Right kidney (tissue), 1 donor: ENCODE measurements around the gene RNF169.
"Not testable (repeated sequence)": the region's sequence is repeated elsewhere in the genome, so short reads cannot be mapped to it uniquely, and the experiment has no call there.

ENCODE experiments used
- DNase-seq: peaks from one replicate; pipeline ENCODE4 v3.0.0-alpha.2; 2016

The RNF169 gene

DNA sequence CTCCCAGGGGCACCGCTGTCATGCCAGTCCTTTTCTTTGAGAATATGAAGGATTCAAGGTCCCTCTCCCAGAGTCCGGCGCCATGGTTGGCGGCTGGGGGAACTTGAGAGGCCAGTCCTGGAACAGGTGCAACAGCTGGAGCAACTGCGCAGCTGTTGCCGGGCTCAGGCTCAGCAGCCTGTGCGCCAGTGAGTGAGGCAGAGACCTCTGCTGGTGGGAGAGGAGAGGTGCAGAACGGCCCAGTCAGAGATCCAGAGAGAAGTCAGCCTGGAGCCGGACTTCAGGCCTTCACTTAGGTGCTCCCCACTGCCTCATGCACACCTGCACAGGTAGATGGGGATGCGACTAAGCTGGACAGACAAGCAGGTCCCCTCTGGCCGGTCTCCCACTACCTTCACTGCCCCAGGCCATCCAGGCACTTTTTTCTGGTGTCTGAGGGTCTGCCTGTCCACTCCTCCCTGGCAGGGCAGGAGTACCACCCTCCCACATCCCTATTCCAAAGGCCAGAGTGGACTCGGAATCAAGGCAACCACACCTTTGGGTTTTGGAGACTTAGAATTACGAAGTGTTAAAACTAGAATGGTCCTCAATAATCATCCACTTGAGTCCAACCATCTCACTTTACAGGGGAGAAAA is 22.0 kb upstream of the RNF169 start:
- peak; percentile 52 for DNase-seq

DNA sequence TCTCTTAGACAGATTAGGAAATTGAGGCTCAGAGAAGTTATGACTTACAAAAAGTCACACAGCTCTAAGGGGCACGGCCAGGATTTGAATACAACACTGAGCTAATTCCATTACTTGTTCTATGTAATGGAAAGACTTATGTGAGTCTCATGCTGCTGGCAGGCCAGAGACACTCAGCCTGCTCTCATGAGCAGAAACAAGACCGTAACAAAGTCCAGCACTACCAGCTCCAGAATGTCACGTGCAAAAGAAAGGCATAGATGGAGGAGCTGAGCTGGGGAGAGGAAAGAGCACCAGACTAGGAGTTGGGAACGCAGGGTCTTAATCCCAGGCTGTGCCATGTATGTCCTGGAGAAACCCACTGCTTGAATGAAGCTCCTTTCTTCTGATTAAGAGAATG is 19.3 kb upstream of the RNF169 start:
- DNase-seq: no peak

DNA sequence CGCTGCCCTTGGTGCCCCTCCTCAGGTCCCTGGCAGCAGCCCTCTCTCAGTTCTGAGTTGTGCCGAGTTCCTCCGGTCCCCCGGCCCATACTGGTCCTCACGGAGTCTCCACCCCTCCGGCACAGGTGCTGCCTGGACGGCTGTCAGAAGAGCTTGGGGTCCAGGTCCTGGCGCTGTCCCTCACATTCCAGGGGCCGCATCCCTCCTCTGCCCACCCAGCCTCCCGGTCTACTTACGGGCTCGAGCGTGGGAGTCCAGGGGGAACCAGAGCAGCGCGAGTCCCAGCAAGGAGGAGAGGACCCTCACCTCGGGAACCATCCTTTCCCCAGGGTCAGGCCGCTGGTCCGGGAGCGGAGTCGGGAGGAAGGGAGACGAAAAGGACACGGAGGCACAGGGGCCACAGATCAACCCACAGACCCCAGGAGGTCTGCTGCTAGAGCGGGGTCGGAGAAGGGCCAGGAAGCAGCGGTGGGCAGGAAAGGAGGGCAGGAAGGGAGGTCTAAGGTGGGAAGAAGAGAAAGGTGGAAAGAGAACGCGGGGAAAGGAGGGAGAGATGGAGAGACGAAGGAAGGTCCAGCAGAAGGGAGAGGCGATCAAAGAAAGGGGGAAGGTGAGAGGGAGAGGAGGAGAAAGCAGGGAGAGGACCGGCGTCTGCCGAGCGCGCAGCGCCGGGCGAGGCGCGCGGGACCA is 17.9 kb upstream of the RNF169 start:
- DNase-seq: peak; percentile 46

DNA sequence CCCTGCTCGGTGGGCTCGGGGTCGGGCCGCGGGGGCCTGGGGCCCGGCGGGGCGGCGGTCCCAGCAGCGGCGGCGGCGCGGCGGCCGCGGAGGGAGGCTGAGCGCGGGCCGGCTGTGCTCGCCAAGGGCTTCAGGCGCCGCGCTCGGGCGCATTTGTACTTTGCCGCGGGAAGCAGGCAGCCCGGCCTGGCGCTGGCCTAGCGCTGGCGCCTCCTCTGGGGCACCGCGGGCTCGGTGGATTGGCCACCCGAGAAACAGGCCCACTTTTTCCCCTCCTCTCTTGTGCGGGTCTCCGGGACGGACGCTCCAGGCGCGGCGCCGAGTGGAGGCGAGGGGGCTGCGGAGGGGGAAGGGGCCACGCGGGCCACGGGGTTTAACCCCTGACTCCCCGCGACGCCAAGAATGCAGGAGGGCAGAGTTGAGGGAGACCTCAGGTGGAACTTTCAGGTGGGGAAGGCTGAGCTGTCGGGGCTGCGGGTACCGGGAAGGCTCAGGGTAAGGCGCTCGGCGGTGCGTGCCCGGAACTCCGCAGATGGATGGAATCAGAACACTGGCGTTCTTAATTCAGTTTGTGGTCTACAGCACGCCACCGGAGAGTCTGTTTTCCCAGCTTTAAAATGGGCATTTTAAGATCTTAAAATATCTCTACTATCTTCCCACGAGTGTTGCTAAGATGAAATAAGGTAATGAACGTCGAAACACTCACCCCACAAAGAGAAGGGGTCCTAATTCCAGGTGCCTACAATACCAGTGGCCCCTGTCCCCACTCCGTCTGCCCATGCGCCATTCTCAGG is 17.2 kb upstream of the RNF169 start, which contains the start of gene CHRDL2:
Gene CHRDL2, minus strand, starts transcription at position 126 of the 794 bp plus-strand sequence. CDS start 538 bp downstream, outside the sequence.
- no peak for DNase-seq

DNA sequence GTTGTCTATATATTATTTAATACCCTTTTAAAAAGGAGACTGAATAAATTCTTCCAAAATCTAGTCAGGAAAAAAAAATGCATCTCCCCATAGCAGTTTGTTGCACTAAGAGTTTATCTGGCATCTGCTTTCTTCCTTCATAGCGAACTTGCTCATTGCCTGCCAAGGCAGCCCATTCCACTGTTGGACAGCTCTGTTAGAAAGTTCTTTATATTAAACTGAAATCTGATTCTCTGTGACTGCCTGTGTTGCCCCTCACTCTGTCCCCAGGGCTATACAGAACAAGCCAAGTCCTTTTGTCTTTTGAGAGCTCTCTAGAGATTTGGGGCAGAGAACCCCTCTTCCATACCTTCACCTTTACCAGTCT is 14.1 kb upstream of the RNF169 start:
- DNase-seq: no peak

DNA sequence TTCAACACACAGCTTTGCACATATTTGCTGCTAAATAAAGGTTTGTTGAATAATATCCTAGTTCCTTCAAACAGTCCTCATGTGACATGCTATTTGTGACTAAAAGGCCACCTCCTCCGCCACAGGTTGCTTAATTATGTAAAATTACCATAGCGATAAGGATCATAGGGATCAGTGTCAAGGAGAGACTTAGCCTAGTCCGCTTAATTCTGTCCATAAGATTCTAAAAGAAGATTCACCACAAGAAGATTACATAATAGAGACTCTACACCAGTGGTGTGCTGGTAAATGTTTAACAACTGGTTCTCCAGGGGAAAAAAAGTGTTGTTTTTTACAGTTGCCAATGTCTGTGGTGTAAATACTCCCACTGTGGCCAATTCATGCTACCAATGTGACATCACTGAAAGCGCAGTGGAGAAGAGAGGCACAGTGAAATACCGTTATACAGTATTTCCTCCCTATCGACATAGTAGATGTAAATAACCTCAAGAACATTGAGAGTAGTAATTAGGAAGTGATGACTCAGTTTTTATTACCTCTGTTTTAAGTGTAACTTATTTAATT is 13.2 kb upstream of the RNF169 start:
- no peak for DNase-seq

DNA sequence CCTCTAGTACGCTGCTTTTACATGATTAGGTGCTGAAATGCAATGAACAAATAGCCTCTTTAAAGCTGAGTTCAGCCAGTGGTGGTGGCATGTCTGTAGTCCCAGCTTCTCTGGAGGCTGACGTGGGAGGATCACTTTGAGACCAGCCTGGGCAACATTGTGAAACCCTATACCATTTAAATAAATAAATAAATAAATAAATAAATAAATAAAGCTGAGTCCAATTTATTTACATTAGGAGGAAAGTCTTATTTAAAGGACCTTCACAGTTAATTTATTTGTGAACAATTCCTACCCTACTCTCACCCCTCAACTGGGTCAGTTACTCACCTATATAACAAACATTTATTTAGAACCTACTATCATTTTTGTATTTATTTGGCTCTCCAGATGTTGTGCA is 12.6 kb upstream of the RNF169 start:
- no peak for DNase-seq

DNA sequence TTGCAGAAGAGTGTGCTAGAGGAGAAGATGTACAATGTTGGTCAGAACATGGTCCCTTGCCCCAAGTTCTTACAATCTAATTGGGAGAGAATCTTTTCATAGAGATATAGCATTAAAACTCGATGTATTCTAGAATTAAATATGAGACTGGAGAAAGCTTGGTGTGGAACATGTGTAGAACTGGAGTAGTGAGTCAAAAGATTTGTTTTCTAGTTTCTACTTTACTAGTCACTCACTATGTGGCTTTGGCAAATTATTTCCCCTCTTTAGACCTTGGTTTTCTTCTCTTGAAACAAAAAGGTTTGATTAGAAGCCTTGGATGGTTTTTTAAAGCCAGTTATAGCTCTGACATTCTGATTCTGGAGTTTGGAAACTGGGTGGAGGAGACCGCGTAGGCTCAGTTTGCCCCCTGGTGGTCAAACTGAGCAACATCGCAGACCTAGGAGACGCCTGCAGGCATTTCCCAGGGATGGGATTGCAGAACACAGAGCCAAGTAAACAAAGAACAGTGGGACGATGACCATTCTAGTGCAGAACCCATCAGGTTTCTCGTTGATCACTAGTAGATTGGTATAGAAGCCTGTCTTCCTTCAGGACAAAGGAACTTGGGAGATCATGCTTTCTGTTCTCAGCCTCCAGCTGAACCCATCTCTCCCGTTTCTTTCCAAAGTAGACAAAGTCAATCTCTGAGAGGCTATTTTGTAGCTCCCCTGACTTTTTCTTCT is 8.9 kb upstream of the RNF169 start:
- DNase-seq: no peak

DNA sequence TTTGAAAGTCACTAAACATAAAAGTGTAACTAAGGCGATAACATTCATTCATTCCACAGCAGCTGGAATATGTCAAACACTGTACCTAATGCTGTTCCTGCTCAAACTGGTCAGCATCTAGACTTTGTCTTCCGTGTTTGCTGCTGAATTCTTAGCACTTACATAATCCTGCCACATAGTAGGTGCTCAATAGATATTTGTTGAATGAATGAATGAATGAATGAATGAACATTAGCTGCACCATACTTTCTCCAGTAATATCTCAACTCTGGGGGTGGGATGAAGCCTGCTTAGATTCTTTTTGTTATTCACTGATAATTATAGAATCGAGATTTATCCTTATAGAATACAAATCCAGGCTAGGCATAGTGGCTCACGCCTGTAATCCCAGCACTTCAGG is 6.6 kb upstream of the RNF169 start:
- no peak for DNase-seq

DNA sequence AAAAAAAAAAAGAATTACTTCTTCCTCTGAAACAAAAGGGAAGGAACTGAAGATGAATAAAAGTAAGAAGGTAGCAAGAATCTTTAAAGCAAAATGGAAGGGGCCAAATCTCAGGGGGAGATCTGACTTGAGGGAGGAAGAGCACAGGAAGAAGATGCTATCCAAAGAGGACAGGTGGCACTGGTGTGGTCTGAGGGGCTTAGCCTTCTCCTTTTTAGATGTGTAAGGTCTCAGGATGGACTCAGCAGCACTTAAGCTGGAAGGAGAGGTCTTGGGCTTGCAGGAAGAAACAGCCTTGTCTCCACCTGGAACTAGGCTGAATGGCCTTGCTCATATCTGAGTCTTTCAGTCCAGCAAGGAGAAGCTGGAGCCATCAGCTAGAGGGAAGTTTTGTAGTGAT is 5.0 kb upstream of the RNF169 start:
- no peak for DNase-seq

DNA sequence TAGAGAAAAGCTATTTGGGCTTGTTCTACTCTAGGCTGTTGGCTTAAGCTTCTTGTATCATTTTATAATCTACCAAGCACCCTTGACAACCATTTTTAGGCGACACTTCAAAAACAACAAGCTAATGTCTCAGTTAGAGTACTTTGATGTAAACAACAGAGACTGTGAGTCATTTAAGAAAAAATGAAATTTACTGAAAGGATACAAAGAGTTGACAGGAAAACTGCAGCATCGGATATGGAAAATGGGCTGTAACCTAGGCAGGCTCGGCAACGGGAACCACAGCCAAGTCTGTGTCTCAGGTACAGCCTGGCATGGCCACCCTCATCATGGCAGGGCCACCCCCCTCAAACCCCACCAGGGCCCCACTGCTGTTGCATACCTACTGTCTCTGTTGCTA is 4.4 kb upstream of the RNF169 start:
- no peak for DNase-seq

DNA sequence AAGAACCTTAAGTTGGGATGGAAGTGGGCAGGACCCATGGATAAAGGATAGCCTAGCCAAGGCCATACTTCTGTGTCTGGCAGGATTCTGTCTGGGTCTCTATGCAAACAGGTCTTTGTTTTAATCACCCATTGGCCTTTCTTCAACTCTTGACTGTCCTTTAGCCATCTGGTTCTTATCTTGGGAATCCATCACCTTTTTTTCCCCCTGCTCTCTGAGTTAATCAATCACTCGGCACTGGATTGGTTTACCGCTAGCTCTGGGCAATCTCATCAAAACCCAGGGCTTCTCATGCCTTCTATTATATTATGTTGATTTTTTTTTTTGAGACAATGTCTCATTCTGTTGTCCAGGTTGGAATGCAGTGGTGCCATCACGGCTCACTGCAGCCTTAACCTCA is 1.8 kb upstream of the RNF169 start:
- DNase-seq: no peak

DNA sequence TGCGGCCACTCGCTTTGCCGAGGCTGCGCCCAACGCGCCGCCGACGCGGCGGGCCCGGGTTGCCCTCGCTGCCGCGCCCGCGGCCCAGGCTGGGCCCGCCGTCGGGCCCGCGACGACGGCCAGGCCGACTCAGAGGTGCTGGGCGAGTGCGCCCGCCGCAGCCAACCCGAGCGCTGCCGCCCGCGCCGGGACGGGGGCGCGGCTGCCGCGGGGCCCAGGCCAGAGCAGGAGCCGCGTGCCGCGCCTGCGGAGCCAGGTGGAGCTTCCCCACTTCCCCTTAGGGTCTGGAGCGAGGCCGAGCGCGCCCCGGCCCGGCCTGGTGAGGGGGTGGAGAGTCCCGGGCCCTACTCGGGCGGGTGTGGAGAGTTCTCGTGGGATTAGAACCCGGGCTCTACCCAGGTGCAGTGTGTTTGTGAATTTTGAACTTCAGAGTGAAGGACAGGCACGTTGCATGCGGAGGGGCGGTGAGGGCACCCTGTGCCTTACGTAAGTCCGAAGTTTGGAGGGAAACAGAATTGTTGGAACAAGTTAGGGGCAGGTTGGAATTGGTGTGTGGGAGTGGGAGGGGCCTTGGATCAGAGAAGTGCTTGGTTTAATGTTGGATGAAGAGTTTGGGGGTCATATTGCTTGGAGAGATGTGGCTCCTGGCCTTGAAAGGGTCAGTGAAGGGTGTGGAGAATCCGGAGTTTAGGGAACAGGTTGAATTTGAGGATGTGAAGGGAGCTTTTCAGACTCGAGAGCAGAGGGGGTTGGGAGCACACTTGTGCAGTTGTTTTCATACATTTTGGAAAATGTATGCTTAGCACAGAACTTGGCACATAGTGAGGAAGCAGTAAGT is 697 bp downstream of the RNF169 start:
- DNase-seq: peak; percentile 84

DNA sequence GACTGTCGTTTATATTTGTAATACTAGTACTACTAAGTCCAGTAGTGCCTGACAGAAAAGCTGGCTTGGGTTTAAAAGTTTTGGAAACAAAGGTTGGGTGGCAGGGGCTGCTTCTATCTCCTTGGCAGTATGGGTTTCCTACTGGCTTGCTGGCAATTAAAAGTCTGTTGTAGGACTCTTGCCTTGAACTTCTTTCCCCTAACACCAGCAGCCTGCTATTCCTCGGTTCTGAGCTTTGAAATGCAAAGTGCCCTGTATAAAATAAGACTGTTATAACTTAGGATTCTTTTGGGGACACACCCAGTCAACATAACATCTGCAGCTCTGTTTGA is 1.3 kb downstream of the RNF169 start:
- peak; percentile 34 for DNase-seq

DNA sequence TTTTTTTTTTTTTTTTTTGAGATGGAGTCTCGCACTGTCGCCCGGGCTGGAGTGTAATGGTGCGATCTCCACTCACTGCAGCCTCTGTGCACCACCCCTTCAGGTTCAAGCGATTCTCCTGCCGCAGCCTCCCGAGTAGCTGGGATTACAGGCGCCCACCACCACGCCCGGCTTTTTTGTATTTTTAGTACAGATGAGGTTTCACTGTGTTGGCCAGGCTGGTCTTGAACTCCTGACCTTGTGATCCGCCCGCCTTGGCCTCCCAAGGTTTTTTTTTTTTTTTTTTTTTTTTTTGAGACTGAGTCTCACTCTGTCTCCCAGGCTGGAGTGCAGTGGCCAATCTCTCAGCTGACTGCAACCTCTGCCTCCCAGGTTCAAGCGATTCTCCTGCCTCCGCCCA is 1.9 kb downstream of the RNF169 start:
- DNase-seq: not testable (repeated sequence)

DNA sequence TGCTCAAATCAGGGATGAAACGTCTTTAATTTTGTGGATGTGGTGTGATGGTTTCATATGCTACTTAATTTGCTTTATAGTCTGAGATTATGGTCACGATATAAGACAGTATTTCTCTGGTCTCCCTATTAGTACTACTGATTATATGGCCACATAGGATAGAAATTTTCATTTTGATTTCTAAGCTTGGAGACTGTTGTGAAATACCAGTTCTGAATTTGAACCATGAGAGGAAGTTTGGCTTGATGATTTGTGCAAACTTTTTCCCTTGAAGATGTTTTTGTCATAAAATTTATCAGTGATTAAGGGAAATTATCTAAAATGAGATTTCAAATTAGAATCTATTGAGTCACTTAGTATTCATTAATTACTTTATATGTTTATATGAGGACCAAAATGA is 2.7 kb downstream of the RNF169 start:
- DNase-seq: no peak

DNA sequence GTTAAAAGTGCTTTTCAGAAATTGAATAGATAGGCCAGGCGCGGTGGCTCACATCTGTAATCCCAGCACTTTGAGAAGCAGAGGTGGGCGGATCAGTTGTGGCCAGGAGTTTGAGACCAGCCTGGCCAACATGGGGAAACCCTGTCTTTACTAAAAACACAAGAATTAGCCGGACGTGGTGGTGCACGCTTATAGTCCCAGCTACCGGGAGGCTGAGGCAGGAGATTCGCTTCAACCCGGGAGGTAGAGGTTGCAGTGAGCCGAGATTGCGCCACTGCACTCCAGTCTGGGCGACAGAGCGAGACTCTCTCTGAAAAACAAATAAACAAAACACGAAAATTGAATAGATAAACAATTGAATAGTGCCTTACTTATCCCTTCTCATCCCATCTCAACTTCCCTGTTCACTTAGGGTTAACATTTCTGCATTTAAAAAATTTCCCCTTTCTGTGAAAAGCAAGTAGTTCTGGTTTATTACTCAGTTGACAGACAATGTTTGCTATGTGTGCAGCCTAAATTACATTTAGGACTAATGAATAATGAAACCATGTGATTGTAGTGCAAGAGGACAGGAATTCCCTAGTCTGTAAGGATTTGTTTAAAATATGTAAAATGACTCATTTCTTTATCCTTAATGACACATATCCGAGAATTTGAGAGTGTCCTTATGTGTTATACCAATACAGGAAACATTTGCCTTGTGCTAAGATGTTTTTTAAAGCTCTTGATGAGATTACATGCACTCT is 6.0 kb downstream of the RNF169 start:
- no peak for DNase-seq

DNA sequence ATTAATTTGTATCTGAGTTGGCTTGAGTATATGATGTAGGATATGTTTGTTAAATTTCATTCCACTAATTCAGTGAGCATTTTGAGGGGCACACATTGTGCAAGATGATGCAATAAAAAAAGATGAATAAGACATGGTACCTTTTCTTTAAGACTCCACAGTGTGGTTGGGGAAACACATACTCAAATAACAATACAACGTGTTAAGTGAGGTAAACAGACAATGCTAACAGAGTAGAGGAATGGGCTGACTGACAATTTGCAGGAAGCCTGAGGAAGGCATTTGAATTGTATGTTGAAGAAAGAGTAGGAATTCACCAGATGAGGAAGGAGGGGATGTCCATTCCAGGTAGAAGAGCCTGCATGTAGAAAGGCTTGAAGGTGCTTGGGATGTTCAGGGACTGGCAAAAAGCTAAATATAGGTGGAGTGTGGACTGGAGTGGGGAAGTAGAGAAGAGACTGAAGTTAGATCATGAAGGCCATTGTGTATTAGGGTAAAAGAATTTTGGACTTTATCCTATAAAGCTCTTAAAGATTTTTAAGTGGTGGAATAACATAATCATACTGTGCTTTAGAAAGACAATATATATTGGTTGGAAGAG is 6.8 kb downstream of the RNF169 start:
- no peak for DNase-seq

DNA sequence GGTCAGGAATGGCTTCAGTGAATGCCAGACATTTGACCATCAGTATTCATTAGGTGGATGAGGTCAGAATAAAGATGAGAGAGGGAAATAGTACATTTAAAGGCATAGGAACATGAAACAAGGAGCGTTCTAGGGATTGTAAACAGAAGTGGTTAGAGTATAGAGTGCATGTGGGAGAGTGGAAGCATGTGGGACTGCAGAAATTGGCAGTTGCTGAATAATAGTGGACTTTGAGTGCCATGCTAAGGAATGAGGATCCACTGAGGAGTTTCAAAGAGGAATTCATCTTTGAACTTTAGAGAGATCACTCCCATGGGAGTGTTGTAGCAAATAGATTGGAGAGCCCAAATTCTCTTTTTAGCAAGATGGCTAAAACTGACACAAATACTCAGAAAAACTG is 7.9 kb downstream of the RNF169 start:
- no peak for DNase-seq

DNA sequence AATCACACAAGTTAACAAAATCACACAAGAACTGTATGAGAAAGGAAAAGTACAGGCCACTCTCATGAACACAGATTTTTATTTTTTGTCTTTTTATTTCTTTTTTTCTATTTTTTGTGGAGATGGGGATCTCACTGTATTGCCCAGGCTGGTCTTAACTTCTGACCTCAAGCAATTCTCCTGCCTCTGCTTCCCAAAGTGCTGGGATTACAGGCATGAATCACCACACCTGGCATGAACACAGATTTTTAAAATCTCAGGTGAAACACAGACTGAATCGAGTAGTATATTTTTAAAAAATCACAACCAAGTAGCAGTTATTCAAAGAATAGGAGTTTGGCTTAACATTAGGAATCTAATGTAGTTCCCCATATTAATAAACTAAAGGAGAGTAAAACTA is 18.3 kb downstream of the RNF169 start:
- no peak for DNase-seq
